K562 (cell line): Measurements from ENCODE around the gene SLC35G6. TPM values are rescaled to one million over a fixed set of nuclear protein-coding genes. Genes with fewer than 3 reads are reported as not detected.

ENCODE experiments used
- AFF4 ChIP-seq: sonication (generic); formaldehyde crosslinking; IDR thresholded peaks from 2 replicates; pipeline ENCODE4 v1.8.0; 2023; ENCODE audit warnings: mild to moderate bottlenecking, missing genetic modification reagents
- ARID3A ChIP-seq: IDR thresholded peaks from 2 replicates; pipeline ENCODE4 v1.6.1; 2012; ENCODE audit warnings: low read depth, low read length, improper control_type of control experiment, borderline replicate concordance
- ARID3B ChIP-seq: fragments of 250-450 bp; sonication (Bioruptor Pico); IDR thresholded peaks from 2 replicates; pipeline ENCODE4 v1.4.0; 2020; ENCODE audit warnings: borderline replicate concordance
- CXXC5 ChIP-seq: fragments of 250-450 bp; sonication (Bioruptor Pico); IDR thresholded peaks from 2 replicates; pipeline ENCODE4 v1.8.0; 2022; ENCODE audit warnings: inconsistent platforms, mild to moderate bottlenecking, moderate library complexity
- ESRRB ChIP-seq: fragments of 250-450 bp; sonication (Bioruptor Pico); IDR thresholded peaks from 2 replicates; pipeline ENCODE4 v1.5.0; 2020; ENCODE audit warnings: mild to moderate bottlenecking, moderate library complexity, borderline replicate concordance
- FOXO4 ChIP-seq: fragments of 450-650 bp; formaldehyde crosslinking; IDR thresholded peaks from 2 replicates; pipeline ENCODE4 v1.4.0; 2020; ENCODE audit warnings: mild to moderate bottlenecking, moderate library complexity
- GATAD2B ChIP-seq: fragments of 450-650 bp; IDR thresholded peaks from 2 replicates; pipeline ENCODE4 v1.6.1; 2017; ENCODE audit warnings: mild to moderate bottlenecking, borderline replicate concordance
- NEUROD1 ChIP-seq: fragments of 150-350 bp; IDR thresholded peaks from 2 replicates; pipeline ENCODE4 v1.6.1; 2014; ENCODE audit warnings: borderline replicate concordance, low read length, low read depth; ENCODE audit not compliant: partially characterized antibody
- PHF20 ChIP-seq: fragments of 450-650 bp; IDR thresholded peaks from 2 replicates; pipeline ENCODE4 v1.6.1; 2018; ENCODE audit not compliant: partially characterized antibody
- SMARCA4 ChIP-seq: fragments of 450-650 bp; IDR thresholded peaks from 2 replicates; pipeline ENCODE4 v1.6.1; 2016
- YY1 ChIP-seq, 3 experiments: IDR thresholded peaks; 2 replicates each; pipeline ENCODE4 v1.6.1; 2011; ENCODE audit warnings: low read length in 2 of 3, mild to moderate bottlenecking in 2 of 3, moderate library complexity in 2 of 3, borderline replicate concordance in 1 of 3, control low read depth in 1 of 3, low read depth in 1 of 3; ENCODE audit not compliant: insufficient read depth in 3 of 3, insufficient replicate concordance in 2 of 3, control insufficient read depth in 1 of 3, insufficient read length in 1 of 3; ENCODE audit errors: extremely low read depth in 1 of 3
- polyA plus RNA-seq, 8 experiments: library from polyadenylated mRNA; depleted of rRNA in 4 of 8; stranded (reverse) in 5 of 8; unstranded in 3 of 8; fragments of >200 nt; fragmentation: Nextera tagmentation in 2 of 8; fragmentation: Illumina TruSeq in 1 of 8; extraction: Ambion mirVana in 2 of 8; extraction: Trizol in 1 of 8; gene quantifications; 2 replicates each; pipeline versions ENCODE4 v1.2.1 to v1.2.3, GENCODE V29; 2011 to 2014; ENCODE audit warnings: inconsistent platforms in 1 of 8, missing spikeins in 1 of 8
- total RNA-seq, 7 experiments: library from RNA; depleted of rRNA in 6 of 7; stranded (reverse); fragments of >200 nt in 6 of 7; fragmentation: Illumina TruSeq in 2 of 7; extraction: Trizol in 2 of 7; gene quantifications; 2 replicates each; pipeline versions ENCODE4 v1.2.1 to v1.2.3, GENCODE V29; 2011 to 2021; ENCODE audit warnings: low replicate concordance in 1 of 7

SLC35G6 gene
- total and polyA plus RNA-seq, 9 of the 15 experiments (the other 6 are each of a cell fraction or from before 2014, with no cell fraction given): not detected

GRCh38 chr17:7435676-7436555, 45.3 kb upstream of the SLC35G6 start (continued):
- TF ChIP-seq CXXC5 (CRISPR knock-in tag): peak; percentile 23; the same call in 1 of the 2 replicates
- no peak for TF ChIP-seq NEUROD1
- no peak for TF ChIP-seq ESRRB
- TF ChIP-seq SMARCA4: no peak
- TF ChIP-seq AFF4: no peak
- peak in 1 of 3 experiments; percentile 60 for TF ChIP-seq YY1 (IDR thresholded peaks at IDR 0.05; ENCODE audit: borderline replicate concordance in 1 of 3, control insufficient read depth in 1 of 3, extremely low read depth in 1 of 3, insufficient read depth in 3 of 3, insufficient read length in 1 of 3, insufficient replicate concordance in 2 of 3, low read depth in 1 of 3, low read length in 2 of 3)
- TF ChIP-seq FOXO4 (CRISPR knock-in tag): no peak
- TF ChIP-seq ARID3B (CRISPR knock-in tag): no peak
- peak; percentile 37; the same call in 1 of the 2 replicates for TF ChIP-seq GATAD2B
- no peak for TF ChIP-seq PHF20
- no peak for TF ChIP-seq ARID3A
